ENCODE results near the gene LEMD2. TPM values are rescaled to one million over a fixed set of nuclear protein-coding genes. Genes with fewer than 3 reads are reported as not detected.

Gene LEMD2
- total RNA-seq, 4 donors from 2014 or later = 36.4 to 65.3 (median 55.4) TPM

GRCh38 chr6:33813990-33814985 is 25.4 kb upstream of the LEMD2 start:
- Histone ChIP-seq H3K9me3 (no peaks in the 10 kb centered on the region), H3K27ac (replicated peaks in 1 of 4) (no peak overlapping the region), H3K36me3 (no peaks in the 10 kb centered on the region), H3K4me3 (no peak overlapping the region), H3K27me3 (peaks cover 0 to 70% (median 14%) of the 10 kb centered on the region in 4 donors), H3K4me1 (no peaks in the 10 kb centered on the region)
- intact Hi-C loops (cut with DNase I) = no loop called here
- 56% methylated on average over 15 of the region's 19 CpGs for WGBS
- DNase-seq (ENCODE audit: extremely low spot score) = no peak
- TF ChIP-seq EP300 (IDR thresholded peaks at IDR 0.05) (no peak), POLR2A (IDR thresholded peaks at IDR 0.05; ENCODE audit: low read depth) (no peak), CTCF (IDR thresholded peaks at IDR 0.05) (no peak), POLR2AphosphoS5 (IDR thresholded peaks at IDR 0.05) (no peak)

GRCh38 chr6:33813246-33813904 is 24.4 kb upstream of the LEMD2 start:
- H3K27ac ChIP-seq (replicated peaks in 1 of 4) = no peak overlapping the region
- no peak overlapping the region for H3K4me3 ChIP-seq
- no peaks in the 10 kb centered on the region for H3K9me3 ChIP-seq
- TF ChIP-seq EP300 (IDR thresholded peaks at IDR 0.05) (no peak), POLR2AphosphoS5 (IDR thresholded peaks at IDR 0.05) (no peak), CTCF (IDR thresholded peaks at IDR 0.05) (no peak), POLR2A (IDR thresholded peaks at IDR 0.05; ENCODE audit: low read depth) (no peak)
- 62% methylated on average over 16 of the region's 16 CpGs for WGBS
- no peak for DNase-seq (ENCODE audit: extremely low spot score)
- intact Hi-C loops (cut with DNase I) = no loop called here
- peaks cover 0 to 68% (median 14%) of the 10 kb centered on the region in 4 donors for H3K27me3 ChIP-seq
- no peaks in the 10 kb centered on the region for H3K4me1 ChIP-seq
- no peaks in the 10 kb centered on the region for H3K36me3 ChIP-seq

- WGBS = 5% methylated on average over 11 of the region's 11 CpGs
- H3K27me3 ChIP-seq = peaks cover 0 to 71% (median 14%) of the 10 kb centered on the region in 4 donors
- no peak overlapping the region for H3K4me3 ChIP-seq
- no peaks in the 10 kb centered on the region for H3K36me3 ChIP-seq
- TF ChIP-seq CTCF (IDR thresholded peaks at IDR 0.05) = peak in 2 of 3 experiments; percentile 20 to 44
- TF ChIP-seq EP300 (IDR thresholded peaks at IDR 0.05) = no peak
- TF ChIP-seq POLR2A (IDR thresholded peaks at IDR 0.05; ENCODE audit: low read depth) = no peak
- no peak for TF ChIP-seq POLR2AphosphoS5 (IDR thresholded peaks at IDR 0.05)
- H3K27ac ChIP-seq (replicated peaks in 1 of 4) = no peak overlapping the region
- intact Hi-C loops (cut with DNase I) = no loop called here
- H3K9me3 ChIP-seq = no peaks in the 10 kb centered on the region
- no peak for DNase-seq (ENCODE audit: extremely low spot score)
- peaks cover 0 to 3% (median 0%) of the 10 kb centered on the region in 4 donors for H3K4me1 ChIP-seq
These were observed 23.7 kb upstream of the LEMD2 start for GRCh38 chr6:33812669-33813068.

GRCh38 chr6:33809594-33809993 is 20.7 kb upstream of the LEMD2 start:
- H3K9me3 ChIP-seq = no peaks in the 10 kb centered on the region
- 32% methylated on average over 2 of the region's 2 CpGs for WGBS
- TF ChIP-seq EP300 (IDR thresholded peaks at IDR 0.05) (no peak), POLR2A (IDR thresholded peaks at IDR 0.05; ENCODE audit: low read depth) (no peak), POLR2AphosphoS5 (IDR thresholded peaks at IDR 0.05) (no peak), CTCF (IDR thresholded peaks at IDR 0.05) (no peak)

More at GRCh38 chr6:33809594-33809993, 20.7 kb upstream of the LEMD2 start:
- no peak overlapping the region for H3K27ac ChIP-seq (replicated peaks in 1 of 4)
- intact Hi-C loops (cut with DNase I) = no loop called here
- DNase-seq (ENCODE audit: extremely low spot score) = no peak
- no peaks in the 10 kb centered on the region for H3K36me3 ChIP-seq
- H3K4me1 ChIP-seq = peaks cover 0 to 3% (median 0%) of the 10 kb centered on the region in 4 donors
- H3K4me3 ChIP-seq = no peak overlapping the region
- H3K27me3 ChIP-seq = peaks cover 0 to 78% (median 15%) of the 10 kb centered on the region in 4 donors

All from esophagus muscularis mucosa (tissue), 4 donors.